Thoracic aorta (tissue), 2 donors: ENCODE measurements around the gene CD24. TPM values are rescaled to one million over a fixed set of nuclear protein-coding genes. Genes with fewer than 3 reads are reported as not detected.

Experiments
- ATAC-seq: fragments of 150-250 bp; one replicate; pipeline ENCODE4 v1.8.0; 2017; ENCODE audit warnings: low read depth; ENCODE audit not compliant: insufficient number of reproducible peaks, low FRiP score
- DNase-seq: peaks from one replicate; pipeline ENCODE4 v3.0.0-alpha.2; 2020; ENCODE audit warnings: low spot score
- H3K27ac ChIP-seq, 2 donors: fragments of 200-600 bp; sonication (generic); 1 replicate in 1 of 2; 2 replicates in 1 of 2; pipeline ENCODE4 v1.5.1; 2016; ENCODE audit warnings: mild to moderate bottlenecking in 2 of 2, moderate library complexity in 2 of 2
- H3K27me3 ChIP-seq: fragments of 200-600 bp; sonication (generic); replicated peaks from 2 replicates; pipeline ENCODE4 v1.6.0; 2016; ENCODE audit warnings: mild to moderate bottlenecking; ENCODE audit not compliant: insufficient read depth
- H3K36me3 ChIP-seq: fragments of 200-600 bp; sonication (generic); one replicate; pipeline ENCODE4 v1.5.1; 2016
- H3K4me1 ChIP-seq, 2 donors: fragments of 200-600 bp; sonication (generic); 1 replicate in 1 of 2; 2 replicates in 1 of 2; pipeline versions ENCODE4 v1.5.1 to v1.6.0; 2016; ENCODE audit warnings: low read depth in 2 of 2, mild to moderate bottlenecking in 1 of 2; ENCODE audit not compliant: control insufficient read depth in 1 of 2
- H3K4me3 ChIP-seq: fragments of 200-600 bp; sonication (generic); 2 replicates; pipeline ENCODE4 v1.5.1; 2016; ENCODE audit warnings: mild to moderate bottlenecking
- H3K9me3 ChIP-seq: fragments of 200-600 bp; sonication (generic); 2 replicates; pipeline ENCODE4 v1.5.1; 2016
- total RNA-seq, 2 donors: library from RNA; depleted of rRNA; stranded (reverse); fragments of >200 nt; gene quantifications; one replicate each; pipeline versions ENCODE4 v1.1.0 to v1.2.3, GENCODE V29; 2016
- TF ChIP-seq, protein P1 (sequence below): fragments of 200-600 bp; sonication (generic); IDR thresholded peaks from one replicate; pipeline ENCODE4 v1.5.1; 2019; ENCODE audit warnings: antibody characterized with exemption

CD24 gene
- total RNA-seq, 2 donors from 2014 or later: 0.95 to 6.6 TPM

DNA sequence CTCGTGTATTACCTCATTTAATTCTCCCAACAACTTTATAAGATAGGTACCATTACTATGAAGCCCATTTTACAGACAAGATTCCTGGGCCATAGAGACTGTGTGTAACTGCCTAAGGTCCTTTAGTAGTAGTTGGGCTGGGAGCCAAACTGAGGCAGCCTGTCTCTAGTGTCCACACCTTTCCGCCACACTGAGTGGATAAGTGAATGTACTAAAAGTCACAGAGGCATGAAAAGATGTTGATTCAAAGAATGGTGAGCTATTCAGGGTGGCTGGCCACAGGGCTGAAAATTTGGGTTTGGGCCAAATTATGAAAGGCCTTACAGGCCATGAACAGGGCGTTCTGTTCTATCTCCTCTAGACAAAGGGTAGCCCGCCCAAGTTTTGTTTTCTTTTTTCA lies 11.0 kb downstream of the CD24 start:
- Histone ChIP-seq H3K4me3 (no peak overlapping the region), H3K27ac (no peak overlapping the region), H3K36me3 (no peaks in the 10 kb centered on the region), H3K27me3 (no peaks in the 10 kb centered on the region), H3K9me3 (no peaks in the 10 kb centered on the region), H3K4me1 (no peaks in the 10 kb centered on the region)
- ATAC-seq: no peak
- TF ChIP-seq, protein P1, sequence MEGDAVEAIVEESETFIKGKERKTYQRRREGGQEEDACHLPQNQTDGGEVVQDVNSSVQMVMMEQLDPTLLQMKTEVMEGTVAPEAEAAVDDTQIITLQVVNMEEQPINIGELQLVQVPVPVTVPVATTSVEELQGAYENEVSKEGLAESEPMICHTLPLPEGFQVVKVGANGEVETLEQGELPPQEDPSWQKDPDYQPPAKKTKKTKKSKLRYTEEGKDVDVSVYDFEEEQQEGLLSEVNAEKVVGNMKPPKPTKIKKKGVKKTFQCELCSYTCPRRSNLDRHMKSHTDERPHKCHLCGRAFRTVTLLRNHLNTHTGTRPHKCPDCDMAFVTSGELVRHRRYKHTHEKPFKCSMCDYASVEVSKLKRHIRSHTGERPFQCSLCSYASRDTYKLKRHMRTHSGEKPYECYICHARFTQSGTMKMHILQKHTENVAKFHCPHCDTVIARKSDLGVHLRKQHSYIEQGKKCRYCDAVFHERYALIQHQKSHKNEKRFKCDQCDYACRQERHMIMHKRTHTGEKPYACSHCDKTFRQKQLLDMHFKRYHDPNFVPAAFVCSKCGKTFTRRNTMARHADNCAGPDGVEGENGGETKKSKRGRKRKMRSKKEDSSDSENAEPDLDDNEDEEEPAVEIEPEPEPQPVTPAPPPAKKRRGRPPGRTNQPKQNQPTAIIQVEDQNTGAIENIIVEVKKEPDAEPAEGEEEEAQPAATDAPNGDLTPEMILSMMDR: no peak
- DNase-seq: no peak

DNA sequence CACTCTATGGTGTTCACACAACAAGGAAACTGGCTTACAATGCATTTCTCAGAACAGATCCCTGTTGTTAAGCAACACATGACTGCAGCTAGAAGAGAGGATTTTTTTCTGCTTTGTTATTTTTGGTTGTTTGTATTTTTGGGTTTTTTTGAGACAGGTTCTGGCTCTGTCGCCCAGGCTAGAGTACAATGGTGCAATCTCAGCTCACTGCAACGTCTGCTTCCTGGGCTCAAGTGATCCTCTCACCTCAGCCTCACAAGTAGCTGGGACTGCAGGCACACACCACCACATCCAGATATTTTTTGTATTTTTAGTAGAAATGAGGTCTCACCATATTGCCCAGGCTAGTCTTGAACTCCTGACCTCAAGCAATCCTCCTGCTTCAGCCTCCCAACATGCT lies 12.7 kb downstream of the CD24 start:
- no peaks in the 10 kb centered on the region for H3K27me3 ChIP-seq
- H3K4me1 ChIP-seq: no peaks in the 10 kb centered on the region
- H3K36me3 ChIP-seq: no peaks in the 10 kb centered on the region
- no peak overlapping the region for H3K27ac ChIP-seq
- no peaks in the 10 kb centered on the region for H3K9me3 ChIP-seq
- TF ChIP-seq, protein P1: no peak
- ATAC-seq: no peak
- no peak for DNase-seq
- no peak overlapping the region for H3K4me3 ChIP-seq

DNA sequence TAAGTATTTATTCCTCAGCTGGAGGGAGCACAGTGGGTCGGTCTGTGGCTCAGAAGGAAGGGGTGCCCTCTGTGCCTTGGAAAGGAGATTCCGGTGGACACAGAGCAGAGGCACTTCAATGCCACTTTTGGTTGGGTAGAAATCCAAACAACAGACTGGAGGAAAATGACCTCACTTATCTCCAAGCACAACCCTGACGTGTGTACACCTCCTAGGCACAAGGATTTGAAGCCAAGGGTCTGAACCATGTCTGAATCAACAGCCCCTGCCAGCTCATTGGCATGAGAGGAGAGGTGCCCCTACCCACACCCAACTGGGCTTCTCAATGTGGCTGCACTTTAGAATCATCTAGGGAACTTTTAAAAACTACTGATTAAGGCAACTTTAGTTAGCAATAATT lies 13.4 kb downstream of the CD24 start:
- ATAC-seq (no peak), DNase-seq (no peak)
- no peaks in the 10 kb centered on the region for H3K27me3 ChIP-seq
- no peaks in the 10 kb centered on the region for H3K4me1 ChIP-seq
- no peaks in the 10 kb centered on the region for H3K36me3 ChIP-seq
- H3K27ac ChIP-seq: no peak overlapping the region
- no peak overlapping the region for H3K4me3 ChIP-seq
- H3K9me3 ChIP-seq: no peaks in the 10 kb centered on the region
- TF ChIP-seq, protein P1: no peak

DNA sequence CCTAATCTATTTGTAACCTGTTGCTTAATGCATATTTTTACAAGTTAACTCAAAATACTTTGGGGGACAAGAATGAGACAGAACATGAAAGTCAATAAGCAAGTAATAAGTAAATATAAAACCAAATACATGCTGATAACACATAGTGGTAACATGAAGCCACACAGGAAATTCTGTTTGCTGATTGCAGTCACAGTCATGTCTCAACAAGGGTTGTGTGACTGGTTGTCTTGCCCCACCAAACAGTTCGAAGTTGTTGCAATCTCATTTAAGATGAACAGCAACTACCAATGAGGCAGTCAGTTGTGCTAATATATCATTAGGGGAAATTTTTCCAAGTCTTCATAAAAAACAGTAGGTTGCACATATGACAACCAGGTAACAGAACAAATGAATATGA lies 14.5 kb downstream of the CD24 start:
- TF ChIP-seq, protein P1: no peak
- no peaks in the 10 kb centered on the region for H3K36me3 ChIP-seq
- H3K27ac ChIP-seq: no peak overlapping the region
- no peak overlapping the region for H3K4me3 ChIP-seq
- no peaks in the 10 kb centered on the region for H3K9me3 ChIP-seq
- DNase-seq (no peak), ATAC-seq (no peak)
- H3K27me3 ChIP-seq: no peaks in the 10 kb centered on the region
- H3K4me1 ChIP-seq: no peaks in the 10 kb centered on the region

DNA sequence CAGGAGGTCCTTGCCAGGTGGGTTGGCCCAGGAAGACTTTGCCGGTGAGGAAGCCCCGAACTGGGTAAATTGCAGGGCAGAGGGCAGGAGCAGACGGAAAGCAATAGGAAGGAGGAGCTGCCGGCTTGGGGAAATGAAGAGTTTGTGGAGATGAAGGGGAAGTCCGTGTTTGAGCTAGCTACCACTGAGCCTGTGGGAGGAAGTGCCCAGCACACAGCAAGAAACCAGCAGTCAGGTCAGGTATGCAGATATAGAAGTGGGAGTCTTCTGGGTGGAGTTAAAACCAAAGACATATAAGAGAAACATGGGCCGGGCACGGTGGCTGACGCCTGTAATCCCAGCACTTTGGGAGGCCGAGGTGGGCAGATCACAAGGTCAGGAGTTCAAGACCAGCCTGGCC lies 34.7 kb downstream of the CD24 start:
- no peaks in the 10 kb centered on the region for H3K27me3 ChIP-seq
- no peaks in the 10 kb centered on the region for H3K9me3 ChIP-seq
- H3K4me3 ChIP-seq: no peak overlapping the region
- no peak overlapping the region for H3K27ac ChIP-seq
- no peaks in the 10 kb centered on the region for H3K4me1 ChIP-seq
- ATAC-seq: no peak
- TF ChIP-seq, protein P1: no peak
- H3K36me3 ChIP-seq: no peaks in the 10 kb centered on the region
- DNase-seq: no peak
